Measurements from ENCODE around the gene TINCR. TPM values are rescaled to one million over a fixed set of nuclear protein-coding genes. Genes with fewer than 3 reads are reported as not detected.

TINCR gene
- total RNA-seq, 2 experiments from 2014 or later: 0.38 to 0.50 TPM

DNA sequence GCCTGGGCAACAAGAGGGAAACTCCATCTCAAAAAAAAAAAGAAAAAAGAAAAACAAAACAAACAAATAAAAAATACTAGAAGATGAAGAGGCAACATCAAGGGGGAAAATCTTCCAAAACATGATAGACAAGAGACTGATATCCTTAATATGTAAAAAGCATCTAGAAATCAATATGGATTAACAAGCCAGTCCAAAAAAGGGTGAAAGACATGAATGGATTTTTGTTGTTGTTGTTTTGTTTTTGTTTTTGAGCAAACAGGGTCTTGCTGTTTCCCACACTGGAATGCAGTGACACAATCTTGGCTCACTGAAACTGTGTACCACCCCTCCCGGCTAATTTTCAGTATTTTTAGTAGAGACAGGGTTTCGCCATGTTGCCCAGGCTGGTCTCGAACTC lies 4.0 kb upstream of the TINCR start:
- DNase-seq (no peak), ATAC-seq (no peak)
- TF ChIP-seq CTCF (IDR thresholded peaks at IDR 0.05): no peak
- H3K36me3 Mint-ChIP-seq (ENCODE audit: low read depth): no peaks in the 10 kb centered on the region
- no peaks in the 10 kb centered on the region for H3K4me1 Mint-ChIP-seq (ENCODE audit: low read depth)
- no peaks in the 10 kb centered on the region for H3K9me3 Mint-ChIP-seq
- POLR2A ChIA-PET: no interaction called here
- peaks cover 4% of the 10 kb centered on the region for H3K27me3 Mint-ChIP-seq
- H3K27ac Mint-ChIP-seq: no peak overlapping the region
- CTCF ChIA-PET: no interaction called here
- H3K4me3 Mint-ChIP-seq: no peak overlapping the region
- intact Hi-C loops (cut with micrococcal nuclease): no loop called here

GRCh38 chr19:5567970-5568407 lies 236 bp upstream of the TINCR start:
- peaks cover 8% of the 10 kb centered on the region for H3K27me3 Mint-ChIP-seq
- CTCF ChIA-PET: interaction anchor here (0.6 kb wide), 1 partner anchor 20 kb away, joined by 3 read pairs; no protein-coding TSS in a partner anchor
- ATAC-seq (no peak), DNase-seq (no peak)
- H3K4me3 Mint-ChIP-seq: no peak overlapping the region
- intact Hi-C loops (cut with micrococcal nuclease): no loop called here
- H3K36me3 Mint-ChIP-seq (ENCODE audit: low read depth): no peaks in the 10 kb centered on the region
- H3K27ac Mint-ChIP-seq: no peak overlapping the region
- POLR2A ChIA-PET: no interaction called here
- no peak for TF ChIP-seq CTCF (IDR thresholded peaks at IDR 0.05)
- no peaks in the 10 kb centered on the region for H3K9me3 Mint-ChIP-seq
- H3K4me1 Mint-ChIP-seq (ENCODE audit: low read depth): no peaks in the 10 kb centered on the region

- intact Hi-C loops (cut with micrococcal nuclease): no loop called here
- Mint-ChIP-seq H3K4me3 (no peak overlapping the region), H3K9me3 (peaks cover 7% of the 10 kb centered on the region), H3K27me3 (peaks cover 19% of the 10 kb centered on the region), H3K4me1 (ENCODE audit: low read depth) (no peaks in the 10 kb centered on the region), H3K27ac (no peak overlapping the region), H3K36me3 (ENCODE audit: low read depth) (peaks cover 6% of the 10 kb centered on the region)
- POLR2A ChIA-PET: no interaction called here
- ATAC-seq: no peak
- TF ChIP-seq CTCF (IDR thresholded peaks at IDR 0.05): no peak
- no peak for DNase-seq
- CTCF ChIA-PET: no interaction called here
These were observed 2.8 kb downstream of the TINCR start for GRCh38 chr19:5564930-5565329.

DNA sequence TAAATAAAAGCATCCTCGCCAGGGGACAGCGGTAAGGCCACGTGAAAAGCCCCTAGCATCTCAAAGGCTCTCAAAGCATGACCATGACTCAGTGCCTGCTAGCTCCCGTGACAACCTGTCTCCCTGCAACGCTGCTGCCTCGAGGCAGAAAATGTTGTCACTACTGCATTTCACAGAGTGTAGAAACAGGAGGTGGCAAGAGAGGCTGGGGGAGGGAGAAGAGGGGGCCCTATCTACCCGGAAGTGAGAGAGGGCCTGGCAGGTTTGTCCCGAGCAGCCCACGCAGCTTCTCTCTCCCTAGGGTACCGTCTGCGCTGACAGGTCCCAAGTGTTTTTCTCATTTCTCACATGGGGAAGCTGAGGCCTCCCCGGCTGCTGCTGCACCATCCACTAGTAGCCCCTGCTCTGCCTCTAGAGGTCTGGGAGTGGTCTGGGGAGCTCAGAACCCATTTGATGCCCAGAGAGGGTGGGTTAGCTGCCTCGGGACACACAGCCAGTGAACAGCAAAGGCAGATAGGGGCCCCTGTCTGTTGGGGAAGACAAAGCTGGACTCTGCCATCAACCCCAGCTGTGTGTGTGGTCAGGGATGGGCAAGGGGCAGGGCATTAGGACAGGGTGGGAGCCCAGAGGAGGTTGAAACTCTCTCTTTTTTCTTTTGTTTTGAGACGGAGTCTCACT lies 3.7 kb downstream of the TINCR start:
- Mint-ChIP-seq H3K36me3 (ENCODE audit: low read depth) (peaks cover 6% of the 10 kb centered on the region), H3K27ac (no peak overlapping the region), H3K27me3 (peaks cover 19% of the 10 kb centered on the region), H3K4me1 (ENCODE audit: low read depth) (no peaks in the 10 kb centered on the region), H3K4me3 (no peak overlapping the region), H3K9me3 (peaks cover 7% of the 10 kb centered on the region)
- ChIA-PET CTCF (no interaction called here), POLR2A (no interaction called here)
- DNase-seq (no peak), ATAC-seq (peak; percentile 20)
- no peak for TF ChIP-seq CTCF (IDR thresholded peaks at IDR 0.05)
- intact Hi-C loops (cut with micrococcal nuclease): no loop called here

GRCh38 chr19:5563008-5563431 lies 4.7 kb downstream of the TINCR start:
- Mint-ChIP-seq H3K27ac (no peak overlapping the region), H3K4me1 (ENCODE audit: low read depth) (no peaks in the 10 kb centered on the region), H3K4me3 (no peak overlapping the region), H3K27me3 (peaks cover 20% of the 10 kb centered on the region), H3K36me3 (ENCODE audit: low read depth) (peaks cover 6% of the 10 kb centered on the region), H3K9me3 (peaks cover 7% of the 10 kb centered on the region)
- DNase-seq (no peak), ATAC-seq (no peak)
- intact Hi-C loops (cut with micrococcal nuclease): no loop called here
- no peak for TF ChIP-seq CTCF (IDR thresholded peaks at IDR 0.05)
- ChIA-PET CTCF (no interaction called here), POLR2A (no interaction called here)

Data from activated CD8-positive, alpha-beta T cell treated with anti-CD3 and anti-CD28 coated beads for 36 hours (primary cell).